ENCODE data around the gene DIPK1A. TPM values are rescaled to one million over a fixed set of nuclear protein-coding genes. Genes with fewer than 3 reads are reported as not detected.

DIPK1A gene
- total RNA-seq, 1 experiment from 2014 or later, result 1.2 TPM

GRCh38 chr1:92913093-92913819, 48.0 kb downstream of the DIPK1A start:
- Histone ChIP-seq H3K9me3 (ENCODE audit: control insufficient read depth, insufficient read depth, low read depth, low read length) (no peaks in the 10 kb centered on the region), H3K4me3 (ENCODE audit: low read depth in 2 of 2, low read length in 2 of 2) (no peak overlapping the region), H3K4me1 (ENCODE audit: control insufficient read depth, insufficient read depth, low read length) (no peaks in the 10 kb centered on the region), H3K36me3 (ENCODE audit: control insufficient read depth, insufficient read depth, low read length) (no peaks in the 10 kb centered on the region), H3K27me3 (ENCODE audit: control insufficient read depth, insufficient read depth, low read length) (no peaks in the 10 kb centered on the region), H3K27ac (ENCODE audit: low read length) (no peak overlapping the region)
- intact Hi-C loops (cut with micrococcal nuclease; ENCODE audit: unreplicated experiment), result no loop called here
- TF ChIP-seq REST (IDR thresholded peaks at IDR 0.05; ENCODE audit: insufficient read depth in 1 of 2, low read depth in 2 of 2, low read length in 1 of 2), result no peak
- no peak for TF ChIP-seq POLR2AphosphoS5 (IDR thresholded peaks at IDR 0.05; ENCODE audit: low read depth, low read length)
- no peak for TF ChIP-seq CTCF (IDR thresholded peaks at IDR 0.05)
- no peak for TF ChIP-seq TCF7L2 (IDR thresholded peaks at IDR 0.05; ENCODE audit: low read depth, low read length)
- no peak for TF ChIP-seq SIN3A (IDR thresholded peaks at IDR 0.05; ENCODE audit: borderline replicate concordance, insufficient read depth, low read depth, low read length)
- BruUV-seq (replicated peaks), result no TSS peak
- in situ Hi-C loops (cut with HindIII; ENCODE audit: low pct_unique_long_range_greater_than_20kb, low sequenced_read_pairs), result no loop called here
- DNase-seq (ENCODE audit: low read depth, low spot score) (no peak), ATAC-seq (no peak)
- POLR2A ChIA-PET, result interaction anchor here (0.7 kb wide), 1 partner anchor 37 kb away, joined by 3 read pairs; no protein-coding TSS in a partner anchor
- CTCF ChIA-PET, result no interaction called here

GRCh38 chr1:92910081-92910480, 51.2 kb downstream of the DIPK1A start:
- no peak for TF ChIP-seq CTCF (IDR thresholded peaks at IDR 0.05)
- TF ChIP-seq REST (IDR thresholded peaks at IDR 0.05; ENCODE audit: insufficient read depth in 1 of 2, low read depth in 2 of 2, low read length in 1 of 2), result no peak
- no peak for TF ChIP-seq SIN3A (IDR thresholded peaks at IDR 0.05; ENCODE audit: borderline replicate concordance, insufficient read depth, low read depth, low read length)
- no peak for TF ChIP-seq POLR2AphosphoS5 (IDR thresholded peaks at IDR 0.05; ENCODE audit: low read depth, low read length)
- TF ChIP-seq TCF7L2 (IDR thresholded peaks at IDR 0.05; ENCODE audit: low read depth, low read length), result no peak
- H3K27me3 ChIP-seq (ENCODE audit: control insufficient read depth, insufficient read depth, low read length), result no peaks in the 10 kb centered on the region
- in situ Hi-C loops (cut with HindIII; ENCODE audit: low pct_unique_long_range_greater_than_20kb, low sequenced_read_pairs), result no loop called here
- ATAC-seq, result no peak
- no peak overlapping the region for H3K27ac ChIP-seq (ENCODE audit: low read length)
- no peak overlapping the region for H3K4me3 ChIP-seq (ENCODE audit: low read depth in 2 of 2, low read length in 2 of 2)
- intact Hi-C loops (cut with micrococcal nuclease; ENCODE audit: unreplicated experiment), result no loop called here
- H3K9me3 ChIP-seq (ENCODE audit: control insufficient read depth, insufficient read depth, low read depth, low read length), result no peaks in the 10 kb centered on the region
- no TSS peak for BruUV-seq (replicated peaks)
- no peak for DNase-seq (ENCODE audit: low read depth, low spot score)
- no peaks in the 10 kb centered on the region for H3K36me3 ChIP-seq (ENCODE audit: control insufficient read depth, insufficient read depth, low read length)
- ChIA-PET CTCF (no interaction called here), POLR2A (no interaction called here)
- no peaks in the 10 kb centered on the region for H3K4me1 ChIP-seq (ENCODE audit: control insufficient read depth, insufficient read depth, low read length)

Data from Panc1 (cell line).